ENCODE measurements around the gene CAMTA1. TPM values are rescaled to one million over a fixed set of nuclear protein-coding genes. Genes with fewer than 3 reads are reported as not detected.

CAMTA1 gene
- total and polyA plus RNA-seq, 4 donors = 78.7 to 438 (median 173) TPM

DNA sequence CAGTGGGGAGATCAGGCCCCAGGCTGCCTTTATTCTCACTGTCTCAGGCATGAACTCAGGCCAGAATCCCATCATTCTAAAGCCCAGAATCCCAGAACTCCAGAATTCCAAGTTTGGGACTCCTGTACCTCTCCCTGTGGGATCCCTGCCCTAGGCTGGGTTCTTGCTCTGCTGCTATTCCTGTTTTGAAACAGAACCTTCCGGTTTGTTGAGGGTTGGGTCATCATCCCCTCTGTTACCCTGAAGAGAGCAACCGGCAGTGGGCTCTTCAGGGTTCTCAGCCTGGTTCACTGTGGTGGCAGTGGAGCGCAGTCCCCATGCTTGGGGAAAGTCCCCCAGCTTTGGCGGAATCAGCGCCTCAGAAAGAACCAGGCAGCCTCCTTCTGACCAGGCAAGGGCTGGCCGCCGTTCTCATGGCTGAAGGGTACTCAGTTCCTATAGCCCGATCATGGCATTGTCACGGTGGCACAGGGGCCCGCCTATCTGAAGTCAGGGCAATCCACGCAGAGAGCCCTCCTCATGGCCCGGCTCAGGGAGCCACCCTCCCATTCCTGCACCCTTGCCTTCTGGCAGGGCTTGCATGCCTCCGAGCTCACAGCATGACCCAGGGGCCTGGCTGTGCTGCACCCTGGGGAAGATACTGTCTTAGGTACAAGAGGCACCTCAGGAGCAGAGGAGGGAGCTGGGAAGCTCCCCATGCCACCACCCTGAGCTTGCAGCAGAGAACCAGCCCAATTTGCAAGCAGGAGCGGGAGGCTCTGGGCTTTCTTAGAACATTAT lies 650.2 kb downstream of the CAMTA1 start:
- DNase-seq (peak in 1 of 2 donors; percentile 33), ATAC-seq (ENCODE audit: low FRiP score) (no peak)
- Histone ChIP-seq H3K4me3 (ENCODE audit: low read length in 2 of 2) (no peak overlapping the region), H3K27ac (ENCODE audit: low read depth in 1 of 2, low read length in 2 of 2) (no peak overlapping the region), H3K4me1 (ENCODE audit: control insufficient read depth in 1 of 2, insufficient read depth in 2 of 2, low read length in 2 of 2) (no peaks in the 10 kb centered on the region), H3K9me3 (ENCODE audit: control insufficient read depth, low read length) (no peaks in the 10 kb centered on the region), H3K36me3 (ENCODE audit: control insufficient read depth in 1 of 2, insufficient read depth in 2 of 2, low read length in 1 of 2) (no peaks in the 10 kb centered on the region), H3K27me3 (ENCODE audit: control insufficient read depth in 1 of 2, insufficient read depth in 2 of 2, low read length in 1 of 2) (no peaks in the 10 kb centered on the region)
- intact Hi-C loops (cut with DNase I) = no loop called here
- WGBS, 2 donors = 94 to 95% methylated on average over 14 of the region's 14 CpGs

DNA sequence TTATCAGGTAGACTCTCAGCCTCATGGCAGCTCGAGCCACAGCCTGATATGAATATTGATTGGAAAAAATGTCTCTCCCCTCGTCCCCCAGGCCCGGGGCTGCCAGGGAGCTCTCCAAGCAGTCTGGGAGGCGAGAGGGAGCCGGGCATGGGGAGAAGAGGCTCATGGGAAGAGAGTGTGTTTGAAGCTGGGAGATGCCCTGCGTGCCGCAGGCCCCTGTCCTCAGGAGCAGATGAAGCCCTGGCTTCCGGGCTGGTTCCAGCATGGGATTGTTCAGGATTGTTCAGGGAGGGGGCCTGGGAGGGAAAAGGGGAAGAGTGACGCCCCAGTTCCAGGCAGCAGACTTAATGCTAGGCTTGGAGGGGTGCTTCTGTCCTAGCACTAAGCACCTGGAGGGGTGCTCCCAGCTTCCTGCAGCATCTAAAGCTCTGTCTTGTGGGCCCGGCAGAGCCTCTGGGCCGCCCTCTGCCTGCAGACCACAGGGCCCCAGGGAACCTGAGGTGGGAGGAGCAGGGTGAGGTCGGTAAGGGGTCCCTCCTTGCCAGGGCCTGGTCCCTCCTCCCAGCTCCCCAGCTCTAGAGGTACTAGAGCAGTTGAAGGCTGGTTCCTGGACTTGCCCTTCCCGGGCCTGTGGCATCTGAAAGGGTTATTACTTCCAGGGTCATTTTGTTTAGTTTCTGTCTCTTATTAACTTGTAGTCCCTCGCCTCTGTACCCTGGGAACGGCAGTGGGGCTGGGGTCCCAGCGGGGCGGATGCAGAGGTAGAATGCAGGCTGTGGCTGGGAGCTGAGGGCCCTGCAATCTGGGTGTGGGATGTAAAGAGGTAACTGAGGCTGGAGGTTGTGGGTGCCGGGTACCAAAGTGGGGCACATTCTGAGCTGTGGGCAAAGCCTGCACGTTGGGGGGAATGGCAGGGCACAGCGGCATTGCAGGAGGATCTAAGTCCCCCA lies 651.1 kb downstream of the CAMTA1 start:
- H3K4me3 ChIP-seq (ENCODE audit: low read length in 2 of 2) = no peak overlapping the region
- ATAC-seq (ENCODE audit: low FRiP score) (no peak), DNase-seq (peak in 1 of 2 donors; percentile 18)
- H3K27ac ChIP-seq (ENCODE audit: low read depth in 1 of 2, low read length in 2 of 2) = no peak overlapping the region
- no peaks in the 10 kb centered on the region for H3K4me1 ChIP-seq (ENCODE audit: control insufficient read depth in 1 of 2, insufficient read depth in 2 of 2, low read length in 2 of 2)
- H3K9me3 ChIP-seq (ENCODE audit: control insufficient read depth, low read length) = no peaks in the 10 kb centered on the region
- H3K36me3 ChIP-seq (ENCODE audit: control insufficient read depth in 1 of 2, insufficient read depth in 2 of 2, low read length in 1 of 2) = no peaks in the 10 kb centered on the region
- no peaks in the 10 kb centered on the region for H3K27me3 ChIP-seq (ENCODE audit: control insufficient read depth in 1 of 2, insufficient read depth in 2 of 2, low read length in 1 of 2)
- intact Hi-C loops (cut with DNase I) = no loop called here
- 88 to 89% methylated on average over 19 to 20 of the region's 20 CpGs for WGBS, 2 donors

DNA sequence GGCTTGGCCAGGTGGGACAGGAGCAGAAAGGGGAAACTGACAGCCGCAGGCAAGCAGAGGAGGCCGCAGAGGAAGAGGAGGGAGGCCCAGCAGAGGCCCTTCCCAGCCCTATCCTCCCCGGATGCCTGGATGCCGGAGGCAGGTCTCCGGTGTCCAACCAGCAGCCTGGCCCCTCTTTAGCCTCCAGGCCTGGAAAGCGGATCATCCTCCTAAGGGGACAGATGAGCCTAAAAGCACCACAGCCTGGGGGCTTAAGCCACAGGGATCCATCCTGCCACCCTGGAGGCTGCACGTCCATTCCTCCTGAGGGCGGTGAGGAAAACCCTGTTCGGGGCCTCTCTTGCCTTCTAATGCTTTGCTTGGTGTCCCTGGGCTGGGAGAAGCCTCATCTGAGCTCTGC lies 651.8 kb downstream of the CAMTA1 start:
- 83 to 96% methylated on average over 8 to 9 of the region's 9 CpGs for WGBS, 2 donors
- H3K4me1 ChIP-seq (ENCODE audit: control insufficient read depth in 1 of 2, insufficient read depth in 2 of 2, low read length in 2 of 2) = no peaks in the 10 kb centered on the region
- no peaks in the 10 kb centered on the region for H3K9me3 ChIP-seq (ENCODE audit: control insufficient read depth, low read length)
- H3K27me3 ChIP-seq (ENCODE audit: control insufficient read depth in 1 of 2, insufficient read depth in 2 of 2, low read length in 1 of 2) = no peaks in the 10 kb centered on the region
- H3K4me3 ChIP-seq (ENCODE audit: low read length in 2 of 2) = no peak overlapping the region
- ATAC-seq (ENCODE audit: low FRiP score) = no peak
- no peaks in the 10 kb centered on the region for H3K36me3 ChIP-seq (ENCODE audit: control insufficient read depth in 1 of 2, insufficient read depth in 2 of 2, low read length in 1 of 2)
- DNase-seq = no peak
- intact Hi-C loops (cut with DNase I) = no loop called here
- no peak overlapping the region for H3K27ac ChIP-seq (ENCODE audit: low read depth in 1 of 2, low read length in 2 of 2)

DNA sequence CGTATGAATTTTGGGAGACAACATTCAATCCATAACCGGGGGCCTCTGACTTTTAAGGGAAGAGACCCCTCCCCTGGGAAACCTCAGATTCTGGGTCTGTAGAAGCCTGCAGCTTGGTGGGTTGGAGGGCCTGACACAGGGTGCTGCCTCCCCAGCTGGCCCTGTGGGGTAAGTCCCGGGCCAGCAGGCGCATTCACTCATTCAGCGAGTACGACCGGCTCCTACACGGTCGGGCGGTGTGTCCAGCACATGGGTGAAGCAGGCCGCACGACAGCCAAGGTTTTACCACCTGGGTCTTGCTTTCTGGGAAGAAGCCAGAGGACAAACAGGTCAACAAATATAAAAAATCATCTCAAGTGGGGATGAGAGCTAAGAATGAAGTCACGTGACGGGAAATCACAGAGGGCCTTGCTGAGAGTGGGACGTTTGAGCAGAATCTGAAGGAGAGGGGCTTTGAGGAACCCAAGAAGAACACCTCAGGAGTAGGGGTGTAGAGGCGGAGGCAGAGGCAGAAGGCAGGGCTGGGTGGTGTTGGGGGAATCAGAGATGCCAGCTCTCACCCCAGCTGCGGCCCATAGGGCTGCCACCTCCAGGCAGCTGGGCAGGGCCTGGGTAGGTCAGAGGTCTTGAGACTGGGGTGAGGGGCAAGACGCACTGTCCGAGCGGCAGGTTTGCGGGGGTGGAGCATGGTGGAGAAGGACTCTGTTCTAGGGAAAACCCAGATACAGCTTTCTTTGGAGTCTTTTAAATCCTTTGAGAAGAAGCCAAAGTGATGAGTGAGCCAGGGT lies 652.5 kb downstream of the CAMTA1 start:
- DNase-seq (no peak), ATAC-seq (ENCODE audit: low FRiP score) (no peak)
- intact Hi-C loops (cut with DNase I) = no loop called here
- no peak overlapping the region for H3K4me3 ChIP-seq (ENCODE audit: low read length in 2 of 2)
- H3K36me3 ChIP-seq (ENCODE audit: control insufficient read depth in 1 of 2, insufficient read depth in 2 of 2, low read length in 1 of 2) = no peaks in the 10 kb centered on the region
- H3K4me1 ChIP-seq (ENCODE audit: control insufficient read depth in 1 of 2, insufficient read depth in 2 of 2, low read length in 2 of 2) = no peaks in the 10 kb centered on the region
- no peaks in the 10 kb centered on the region for H3K27me3 ChIP-seq (ENCODE audit: control insufficient read depth in 1 of 2, insufficient read depth in 2 of 2, low read length in 1 of 2)
- H3K27ac ChIP-seq (ENCODE audit: low read depth in 1 of 2, low read length in 2 of 2) = no peak overlapping the region
- H3K9me3 ChIP-seq (ENCODE audit: control insufficient read depth, low read length) = no peaks in the 10 kb centered on the region
- 95% methylated on average over 21 of the region's 21 CpGs for WGBS, 2 donors

GRCh38 chr1:7438396-7438785 lies 653.1 kb downstream of the CAMTA1 start:
- no peak for ATAC-seq (ENCODE audit: low FRiP score)
- Histone ChIP-seq H3K9me3 (ENCODE audit: control insufficient read depth, low read length) (no peaks in the 10 kb centered on the region), H3K4me1 (ENCODE audit: control insufficient read depth in 1 of 2, insufficient read depth in 2 of 2, low read length in 2 of 2) (no peaks in the 10 kb centered on the region), H3K36me3 (ENCODE audit: control insufficient read depth in 1 of 2, insufficient read depth in 2 of 2, low read length in 1 of 2) (no peaks in the 10 kb centered on the region), H3K4me3 (ENCODE audit: low read length in 2 of 2) (no peak overlapping the region), H3K27ac (ENCODE audit: low read depth in 1 of 2, low read length in 2 of 2) (no peak overlapping the region), H3K27me3 (ENCODE audit: control insufficient read depth in 1 of 2, insufficient read depth in 2 of 2, low read length in 1 of 2) (no peaks in the 10 kb centered on the region)
- DNase-seq = no peak
- WGBS, 2 donors = 83 to 87% methylated on average over 7 of the region's 7 CpGs
- intact Hi-C loops (cut with DNase I) = no loop called here

DNA sequence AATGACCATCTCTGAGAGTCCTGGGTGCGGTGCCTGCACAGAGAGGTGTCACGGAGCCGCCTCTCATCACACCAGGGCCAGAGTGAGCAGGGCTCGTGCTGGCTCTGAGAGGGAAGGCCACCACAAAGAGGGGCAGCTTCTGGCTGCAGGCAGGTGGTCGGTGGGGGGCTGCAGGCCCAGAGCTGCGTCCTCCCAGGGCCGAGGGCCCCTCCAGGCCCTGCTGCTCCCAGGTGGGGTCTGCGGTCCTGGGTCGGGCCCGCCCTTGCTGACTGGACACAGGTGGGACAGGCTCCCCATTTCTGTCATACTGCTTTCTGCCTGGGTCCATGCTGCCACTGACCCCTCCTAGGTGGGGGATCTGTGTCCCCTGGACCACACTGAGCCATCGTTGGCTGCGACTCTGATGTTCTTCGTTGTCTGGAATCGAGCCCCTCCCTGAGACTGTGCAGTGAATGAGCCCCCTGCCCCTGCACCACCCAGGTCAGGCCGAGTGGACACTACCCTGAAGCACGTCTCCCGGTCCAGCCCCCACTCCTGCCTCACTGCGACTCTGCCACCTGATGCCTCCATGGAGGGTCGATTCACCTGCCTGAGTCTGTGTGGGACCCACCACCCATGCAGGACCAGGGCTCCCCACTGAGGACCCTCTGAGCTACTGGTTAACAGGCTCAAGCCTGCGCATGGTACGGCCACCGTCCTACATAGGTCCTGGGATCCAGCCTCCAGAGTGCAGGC lies 653.8 kb downstream of the CAMTA1 start:
- H3K36me3 ChIP-seq (ENCODE audit: control insufficient read depth in 1 of 2, insufficient read depth in 2 of 2, low read length in 1 of 2) = no peaks in the 10 kb centered on the region
- intact Hi-C loops (cut with DNase I) = no loop called here
- DNase-seq = no peak
- H3K4me1 ChIP-seq (ENCODE audit: control insufficient read depth in 1 of 2, insufficient read depth in 2 of 2, low read length in 2 of 2) = no peaks in the 10 kb centered on the region
- no peaks in the 10 kb centered on the region for H3K27me3 ChIP-seq (ENCODE audit: control insufficient read depth in 1 of 2, insufficient read depth in 2 of 2, low read length in 1 of 2)
- WGBS, 2 donors = 95 to 97% methylated on average over 19 to 22 of the region's 22 CpGs
- no peaks in the 10 kb centered on the region for H3K9me3 ChIP-seq (ENCODE audit: control insufficient read depth, low read length)
- H3K27ac ChIP-seq (ENCODE audit: low read depth in 1 of 2, low read length in 2 of 2) = no peak overlapping the region
- H3K4me3 ChIP-seq (ENCODE audit: low read length in 2 of 2) = no peak overlapping the region
- ATAC-seq (ENCODE audit: low FRiP score) = no peak

DNA sequence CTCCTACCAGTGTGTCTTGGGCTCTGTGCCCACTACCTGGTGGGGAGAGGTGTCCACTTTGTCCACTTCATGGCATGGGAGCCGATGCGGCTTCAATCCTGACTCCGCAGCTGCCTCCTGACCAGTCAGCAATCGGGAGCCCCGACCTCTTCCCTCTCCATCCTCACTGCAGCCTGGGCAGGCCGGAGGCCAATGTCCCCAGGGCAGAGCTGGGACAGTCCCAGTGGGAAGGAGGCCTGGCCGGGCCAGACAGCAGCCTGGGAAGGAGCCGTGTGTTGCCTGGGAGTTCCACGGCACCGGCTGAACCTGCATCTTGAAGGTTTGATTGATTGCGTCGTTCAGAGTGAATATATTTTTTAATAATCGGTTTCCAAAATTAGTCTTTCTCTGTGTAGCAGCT lies 654.9 kb downstream of the CAMTA1 start:
- Histone ChIP-seq H3K27me3 (ENCODE audit: control insufficient read depth in 1 of 2, insufficient read depth in 2 of 2, low read length in 1 of 2) (no peaks in the 10 kb centered on the region), H3K36me3 (ENCODE audit: control insufficient read depth in 1 of 2, insufficient read depth in 2 of 2, low read length in 1 of 2) (no peaks in the 10 kb centered on the region), H3K9me3 (ENCODE audit: control insufficient read depth, low read length) (no peaks in the 10 kb centered on the region), H3K4me3 (ENCODE audit: low read length in 2 of 2) (no peak overlapping the region), H3K4me1 (ENCODE audit: control insufficient read depth in 1 of 2, insufficient read depth in 2 of 2, low read length in 2 of 2) (no peaks in the 10 kb centered on the region), H3K27ac (ENCODE audit: low read depth in 1 of 2, low read length in 2 of 2) (no peak overlapping the region)
- WGBS, 2 donors = 87% methylated on average over 13 of the region's 13 CpGs
- intact Hi-C loops (cut with DNase I) = no loop called here
- ATAC-seq (ENCODE audit: low FRiP score) = no peak
- no peak for DNase-seq
